ENCODE measurements around the gene SBF2.
"Not testable (repeated sequence)": the region's sequence is repeated elsewhere in the genome, so short reads cannot be mapped to it uniquely, and the experiment has no call there.

Gene SBF2

DNA sequence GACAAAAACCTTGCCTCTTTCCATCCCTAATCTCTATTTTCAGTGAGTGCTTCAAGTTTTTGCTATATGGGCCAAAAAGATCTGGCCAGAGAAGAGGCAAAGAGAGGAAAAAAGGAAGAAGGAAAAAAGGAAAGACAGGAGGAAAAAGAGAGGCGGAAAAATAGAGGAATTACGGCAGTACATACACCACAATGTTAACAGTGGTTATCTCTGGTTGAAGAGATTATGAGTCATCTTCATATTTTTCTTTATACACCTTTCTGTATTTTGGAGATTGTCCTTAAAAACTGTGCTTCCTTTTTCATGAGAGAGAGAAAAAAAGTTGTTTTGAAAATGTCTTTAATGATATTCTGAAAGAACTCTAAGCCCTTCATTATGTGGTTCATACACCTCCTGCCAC is 133.7 kb downstream of the SBF2 start:
- DNase-seq, result no peak

DNA sequence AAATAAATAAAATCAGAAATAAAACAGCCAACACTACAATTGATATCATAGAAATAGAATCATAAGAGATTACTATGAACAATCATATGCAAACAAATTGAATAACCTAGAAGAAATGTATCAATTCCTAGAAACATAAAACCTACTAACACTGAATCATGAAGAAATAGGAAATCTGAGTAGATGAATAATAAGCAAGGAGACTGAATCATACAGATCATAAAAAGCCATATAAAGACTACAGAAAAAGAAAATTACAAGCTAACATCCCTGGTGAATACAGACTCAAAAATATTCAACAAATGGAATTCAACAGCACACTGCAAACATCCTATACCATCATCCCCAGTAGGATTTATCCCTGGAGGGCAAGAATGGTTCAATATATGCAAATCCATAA is 135.6 kb downstream of the SBF2 start:
- DNase-seq, result no peak

DNA sequence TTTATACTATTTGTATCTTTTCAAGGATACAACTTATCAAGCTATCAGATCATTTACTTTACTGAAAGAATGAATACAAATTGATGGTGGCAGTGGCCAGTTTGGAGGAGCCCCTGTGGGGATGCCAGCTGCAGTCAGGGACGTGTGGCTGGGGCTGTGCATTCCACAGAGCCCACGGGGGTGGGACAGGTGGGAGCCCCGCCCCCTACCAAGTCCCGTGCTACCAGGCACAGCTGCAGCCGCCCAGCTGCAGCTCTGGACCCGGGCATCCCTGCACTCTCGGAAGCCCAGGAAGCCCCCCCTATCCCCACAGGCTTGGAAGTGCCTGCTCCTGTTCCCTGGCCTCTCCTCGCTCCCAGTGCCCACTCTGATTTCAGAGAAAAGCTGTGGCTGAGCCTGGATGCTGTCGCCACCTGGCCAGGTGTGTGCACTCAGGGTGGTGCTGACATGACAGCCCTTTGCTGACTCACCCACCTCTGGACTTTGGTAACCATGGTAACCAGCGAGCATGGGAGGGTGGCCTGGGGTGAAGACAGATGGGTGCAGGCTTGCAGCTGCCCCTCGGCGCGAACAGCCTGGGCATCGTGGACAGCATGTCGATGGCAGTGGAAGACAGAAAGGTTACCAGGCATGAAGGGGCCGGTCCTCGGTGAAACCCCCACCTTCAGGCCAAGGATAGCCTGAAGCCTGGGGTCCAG is 138.1 kb downstream of the SBF2 start:
- DNase-seq, result no peak

DNA sequence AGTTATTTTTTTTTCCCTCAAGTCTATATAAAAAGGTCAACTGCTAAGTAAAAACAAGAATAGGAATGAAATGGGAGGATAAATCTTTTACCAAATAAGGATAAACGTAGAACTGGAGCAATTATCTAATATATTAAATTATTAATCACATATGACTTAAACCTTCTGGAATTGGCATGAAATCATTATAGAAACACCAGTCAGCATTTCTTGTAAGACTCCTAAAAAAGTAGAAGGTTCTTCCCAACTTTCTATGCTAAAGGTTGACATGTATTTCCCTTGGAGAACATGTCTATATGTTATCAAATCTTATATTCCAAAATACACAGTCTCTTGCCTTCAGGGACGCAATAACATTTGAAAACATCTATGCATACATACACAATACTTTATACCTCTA is 143.2 kb downstream of the SBF2 start:
- DNase-seq, result no peak

DNA sequence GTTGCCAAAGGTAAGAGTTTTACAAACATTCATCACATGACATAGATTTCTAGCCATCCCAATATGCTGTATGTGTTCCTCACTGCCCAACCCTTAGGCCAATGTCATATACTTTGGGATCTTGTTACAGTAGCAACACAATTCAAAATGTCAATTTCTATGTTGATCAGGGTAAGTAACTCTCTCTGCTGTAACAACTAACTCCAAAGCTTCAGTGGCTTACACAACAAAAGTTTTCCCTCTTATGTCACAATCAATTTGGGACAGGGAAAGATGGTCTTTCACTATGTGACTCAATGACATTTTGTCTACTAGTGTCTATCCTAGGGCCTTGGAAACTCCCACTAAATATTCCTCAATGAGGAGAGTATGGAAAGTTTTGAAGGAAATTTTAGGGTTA is 144.5 kb downstream of the SBF2 start:
- no peak for DNase-seq

DNA sequence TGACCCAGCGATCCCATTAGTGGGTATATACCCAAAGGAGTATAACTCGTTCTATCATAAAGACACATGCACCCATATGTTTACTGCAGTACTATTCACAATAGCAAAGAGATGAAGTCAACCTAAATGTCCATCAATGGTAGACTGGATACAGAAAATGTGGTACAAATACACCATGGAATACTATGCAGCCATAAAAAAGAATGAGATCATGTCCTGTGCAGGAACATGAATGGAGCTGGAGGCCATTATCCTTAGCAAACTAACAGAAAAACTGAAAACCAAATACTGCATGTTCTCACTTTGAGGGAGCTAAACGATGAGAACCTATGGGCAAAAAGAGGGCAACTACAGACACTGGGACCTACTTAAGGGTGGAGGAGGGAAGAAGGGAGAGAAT is 146.8 kb downstream of the SBF2 start:
- no peak for DNase-seq

DNA sequence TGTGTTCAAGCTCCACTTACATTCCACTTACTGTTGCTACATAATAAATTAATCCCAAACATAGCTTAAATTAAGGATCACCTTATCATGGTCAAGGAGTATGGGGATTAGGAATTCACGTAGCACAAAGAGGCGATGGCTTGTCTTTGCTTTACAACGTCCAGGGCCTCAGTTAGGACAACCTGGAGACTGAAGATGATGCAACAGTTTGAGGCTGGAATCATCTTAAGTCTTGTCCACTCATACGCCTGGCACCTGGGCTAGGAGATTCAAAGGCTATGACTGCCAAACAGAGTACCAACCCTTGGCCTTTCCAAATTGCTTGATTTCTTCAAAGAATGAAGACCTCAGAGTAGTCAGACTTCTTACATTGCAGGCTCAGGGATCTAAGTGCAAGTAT is 149.1 kb downstream of the SBF2 start:
- DNase-seq, result no peak

DNA sequence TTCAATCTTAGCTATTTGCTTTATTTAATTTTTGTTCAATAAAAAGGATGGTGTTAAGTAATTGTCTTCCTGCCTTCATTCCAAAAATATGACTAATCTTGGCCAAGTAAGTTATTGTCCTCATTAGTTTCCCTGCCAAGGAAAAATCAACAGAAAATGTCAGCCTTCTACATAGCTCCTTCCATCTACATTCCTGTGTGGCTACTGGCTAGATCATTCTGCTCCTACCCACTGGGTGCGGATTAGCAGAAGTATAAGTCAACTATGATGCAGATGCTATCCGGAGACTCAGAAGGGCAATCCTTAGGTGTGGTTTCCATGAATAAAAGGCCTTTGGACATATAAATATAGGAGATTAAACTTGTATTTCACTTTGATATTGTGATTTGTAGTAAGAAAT is 154.4 kb downstream of the SBF2 start:
- no peak for DNase-seq

DNA sequence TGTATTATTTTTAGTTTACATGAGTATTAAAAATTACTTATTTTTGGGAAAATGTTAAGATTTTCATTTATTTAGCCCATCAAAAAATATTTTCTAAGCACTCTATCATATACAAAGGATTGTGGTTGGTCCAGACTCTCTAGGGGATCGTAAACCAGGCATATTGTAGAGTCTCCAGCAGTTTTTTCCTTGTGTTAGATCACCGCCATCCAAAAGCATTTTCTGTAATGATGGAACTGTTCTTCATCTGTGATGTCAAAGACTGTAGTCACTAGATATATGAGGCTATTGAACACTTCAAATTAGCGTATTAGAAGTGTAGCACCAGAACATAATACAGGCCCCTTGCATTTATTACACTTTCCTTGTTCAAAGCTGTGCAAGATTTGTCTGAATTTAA is 154.9 kb downstream of the SBF2 start:
- no peak for DNase-seq

DNA sequence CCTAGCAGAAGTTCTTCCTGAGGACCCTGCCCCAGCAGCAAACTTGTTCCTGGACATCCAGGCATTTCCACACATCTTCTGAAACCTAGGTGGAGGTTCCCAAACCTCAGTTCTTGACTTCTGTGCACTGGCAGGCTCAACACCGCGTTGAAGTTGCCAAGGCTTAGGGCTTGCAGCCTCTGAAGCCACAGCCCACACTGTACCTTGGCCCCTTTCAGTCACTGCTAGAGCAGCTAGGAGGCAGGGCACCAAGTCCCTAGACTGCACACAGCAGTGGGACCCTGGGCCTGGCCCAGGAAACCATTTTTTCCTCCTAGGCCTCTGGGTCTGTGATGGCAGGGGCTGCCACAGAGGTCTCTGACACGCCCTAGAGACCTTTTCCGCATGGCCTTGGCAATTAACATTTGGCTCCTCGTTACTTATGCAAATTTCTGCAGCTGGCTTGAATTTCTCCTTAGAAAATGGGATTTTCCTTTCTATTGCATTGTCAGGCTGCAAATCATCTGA is 159.0 kb downstream of the SBF2 start:
- no peak for DNase-seq

DNA sequence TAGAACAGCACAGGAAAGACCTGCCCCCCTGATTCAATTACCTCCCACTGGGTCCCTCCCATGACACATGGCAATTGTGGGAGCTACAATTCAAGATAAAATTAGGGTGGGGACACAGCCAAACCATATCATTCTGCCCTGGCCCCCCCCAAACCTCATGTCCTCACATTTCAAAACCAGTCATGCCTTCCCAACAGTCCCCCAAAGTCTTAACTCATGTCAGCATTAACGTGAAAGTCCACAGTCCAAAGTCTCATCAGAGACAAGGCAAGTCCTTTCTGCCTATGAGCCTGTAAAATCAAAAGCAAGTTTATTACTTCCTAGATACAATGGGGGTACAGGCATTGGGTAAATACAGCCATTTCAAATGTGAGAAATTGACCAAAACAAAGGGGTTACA is 159.8 kb downstream of the SBF2 start:
- not testable (repeated sequence) for DNase-seq

- not testable (repeated sequence) for DNase-seq
These were observed 160.8 kb downstream of the SBF2 start for GRCh38 chr11:10133251-10133650.

DNA sequence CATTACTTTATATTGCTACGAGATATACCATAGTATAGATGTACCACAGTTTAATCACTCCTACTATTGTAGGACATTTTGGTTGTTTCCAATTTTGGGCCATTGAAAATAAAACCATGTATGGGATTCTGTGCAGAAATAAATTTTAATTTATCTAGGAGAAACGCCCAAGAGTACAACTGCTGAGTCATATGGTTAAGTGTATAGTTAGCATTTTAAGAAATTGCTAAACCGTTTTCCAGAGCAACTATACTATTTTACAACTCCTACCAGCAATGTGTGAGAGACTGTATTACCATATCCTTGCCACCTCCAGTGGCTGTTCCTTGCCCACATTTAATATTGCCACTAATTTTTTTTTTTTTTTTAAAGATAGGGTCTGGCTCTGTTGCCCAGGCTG is 163.1 kb downstream of the SBF2 start:
- no peak for DNase-seq

DNA sequence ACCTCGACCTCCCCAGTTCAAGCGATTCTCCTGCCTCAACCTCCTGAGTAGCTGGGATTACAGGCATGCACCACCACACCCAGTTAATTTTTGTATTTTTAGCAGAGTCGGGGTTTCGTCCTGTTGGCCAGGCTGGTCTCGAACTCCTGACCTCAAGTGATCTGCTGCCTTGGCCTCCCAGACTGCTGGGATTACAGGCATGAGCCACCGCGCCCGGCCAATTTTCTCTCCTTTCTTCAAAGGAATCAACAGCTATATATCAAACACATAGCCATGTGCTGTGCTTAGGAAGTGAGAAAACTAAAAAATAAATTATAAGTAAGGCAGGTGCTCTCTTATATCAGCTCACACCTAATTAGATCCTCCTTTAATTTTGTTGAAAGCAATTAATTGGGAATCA is 164.8 kb downstream of the SBF2 start:
- DNase-seq, result not testable (repeated sequence)

DNA sequence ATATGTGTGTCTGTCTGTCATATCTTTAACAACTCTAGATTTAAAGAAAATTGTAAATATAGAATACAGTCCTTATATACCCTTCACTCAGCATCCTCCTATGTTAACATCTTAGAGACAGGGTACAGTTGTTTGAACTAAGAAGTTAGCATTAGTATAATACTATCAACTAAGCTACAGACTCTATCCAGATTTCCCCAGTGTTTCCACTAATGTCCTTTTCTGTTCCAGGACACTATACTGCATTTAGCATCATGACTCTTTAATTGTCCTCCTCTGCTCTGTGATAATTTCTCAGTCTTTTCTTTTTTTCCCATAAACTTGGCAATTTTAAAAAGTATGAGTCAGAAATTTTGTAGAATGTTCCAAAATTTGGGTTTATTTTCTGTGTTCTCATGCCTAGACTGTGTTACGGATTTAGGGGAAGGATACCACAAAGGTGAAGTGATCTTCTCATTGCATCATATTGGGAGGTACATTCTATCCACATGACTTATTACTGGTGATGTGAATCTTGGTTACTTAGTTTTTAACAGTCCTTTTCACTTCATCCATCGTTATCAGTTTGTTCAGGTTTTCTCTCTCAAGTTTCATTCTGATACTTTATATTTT is 168.4 kb downstream of the SBF2 start:
- no peak for DNase-seq

DNA sequence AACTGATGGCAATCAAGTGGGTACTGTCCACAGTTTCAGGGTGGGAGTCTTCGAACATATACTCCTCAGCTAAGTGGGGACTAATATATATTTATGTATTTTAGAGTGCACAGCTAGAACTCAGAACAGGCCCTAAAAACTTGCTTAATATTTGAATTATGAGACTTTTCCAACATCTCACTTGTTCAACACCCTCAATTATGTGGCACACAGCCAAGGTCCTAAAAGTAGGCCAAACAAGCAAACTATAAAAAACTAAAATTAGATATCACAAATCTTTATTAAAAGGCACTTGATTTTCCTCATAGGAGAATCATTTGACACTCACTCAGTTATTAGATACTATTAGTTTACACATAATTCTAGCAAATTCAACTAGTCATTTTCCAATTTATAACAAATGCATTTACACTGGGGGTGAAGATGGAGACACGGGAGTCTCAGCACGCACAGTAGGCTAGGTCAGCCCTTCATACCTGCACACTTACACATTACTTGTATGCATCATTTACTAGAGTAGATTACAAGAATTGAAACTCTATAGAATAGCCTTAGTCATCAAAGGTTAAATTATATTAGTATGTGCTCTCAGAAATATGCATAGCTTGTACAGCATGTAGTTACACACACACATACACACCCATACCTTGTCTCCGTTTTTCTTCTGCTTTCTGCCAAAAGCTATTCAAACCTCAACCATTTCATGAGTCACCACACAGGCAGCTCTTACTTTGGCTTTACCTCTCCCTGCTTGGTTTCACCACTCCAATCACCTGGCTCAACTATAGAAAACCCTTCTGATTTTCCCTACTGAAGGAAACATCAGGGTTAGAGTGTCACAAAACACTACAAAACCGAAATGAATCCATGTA is 171.5 kb downstream of the SBF2 start:
- DNase-seq, result no peak

- DNase-seq, result no peak
These were observed 175.2 kb downstream of the SBF2 start for GRCh38 chr11:10118865-10119264.

DNA sequence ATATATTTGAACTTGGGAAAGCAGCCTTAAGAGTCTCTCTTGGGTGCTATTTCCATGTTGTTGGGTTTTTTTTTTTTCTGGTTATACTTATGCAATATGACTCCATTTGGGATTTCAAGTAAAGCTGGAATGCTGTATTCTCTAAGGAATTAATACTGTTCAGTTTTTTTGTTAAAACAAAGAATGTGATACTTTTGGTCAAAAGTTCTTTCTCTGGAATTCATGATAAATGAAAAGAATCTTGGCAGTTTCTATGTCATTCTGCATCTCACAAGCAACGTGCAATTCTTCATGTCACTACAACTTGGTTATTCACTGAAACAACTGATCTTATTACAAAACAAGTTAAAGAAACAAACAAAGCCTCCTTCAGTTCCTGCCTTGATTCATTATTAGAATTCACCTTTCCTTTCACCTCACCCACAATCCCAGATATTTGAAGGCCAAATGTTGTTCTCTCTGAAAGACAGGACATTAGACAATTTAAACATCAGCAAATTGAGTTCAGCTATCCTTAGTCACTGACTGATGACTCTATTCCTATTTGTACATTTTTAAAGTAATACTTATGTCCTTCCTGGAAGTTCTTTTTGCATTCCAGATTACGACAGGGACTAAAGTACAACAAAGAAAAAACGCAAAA is 176.2 kb downstream of the SBF2 start:
- DNase-seq, result no peak

GRCh38 chr11:10116588-10116987 is 177.4 kb downstream of the SBF2 start:
- DNase-seq, result no peak

- no peak for DNase-seq
These were observed 179.2 kb downstream of the SBF2 start for GRCh38 chr11:10114593-10115404.

DNA sequence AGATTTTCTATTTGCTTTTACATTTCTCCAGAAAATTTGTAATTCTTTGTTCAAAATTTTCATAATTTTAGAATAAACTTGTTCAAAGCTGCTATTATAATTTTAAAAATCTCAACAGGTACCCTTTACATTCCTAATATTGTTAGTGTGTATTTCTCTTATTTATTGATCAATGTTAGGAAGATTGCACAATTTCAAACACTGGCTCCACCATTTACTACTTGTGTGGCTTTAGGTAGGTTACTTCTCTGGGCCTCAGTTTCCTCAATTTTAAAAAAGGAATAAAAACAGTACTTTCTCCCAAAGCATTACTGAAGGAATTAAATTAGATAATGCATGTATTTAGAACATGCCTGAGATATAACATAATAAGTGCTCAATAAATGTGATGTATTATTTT is 180.2 kb downstream of the SBF2 start:
- no peak for DNase-seq

DNA sequence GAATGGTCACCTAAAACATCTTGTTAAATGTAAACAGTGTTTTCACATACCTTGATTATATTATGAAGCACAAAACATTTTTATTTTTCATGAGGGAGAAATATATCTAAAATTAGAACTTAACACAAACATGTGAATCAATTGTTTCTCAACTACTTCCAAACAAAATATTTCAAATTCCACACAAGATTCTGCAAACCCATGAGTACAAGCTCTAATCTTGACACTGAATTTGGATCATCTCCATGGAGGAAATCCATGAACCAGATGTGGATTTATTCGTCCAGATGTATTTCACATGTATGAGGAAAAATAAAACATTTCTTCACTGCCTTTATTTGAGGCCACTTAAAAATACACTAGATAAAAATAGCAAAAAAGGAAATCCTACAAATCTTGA is 184.2 kb downstream of the SBF2 start:
- DNase-seq, result no peak

Measured in GF-D8 (cell line).